Mesendoderm (in vitro differentiated cells): ENCODE measurements around the gene MBD3L4.

ENCODE experiments used
- DNase-seq: peaks from one replicate; pipeline ENCODE4 v3.0.0; 2013
- H2AK5ac ChIP-seq: 2 replicates; pipeline ENCODE4 v1.6.1; 2013; ENCODE audit warnings: low read length, inconsistent platforms
- H2BK120ac ChIP-seq: 2 replicates; pipeline ENCODE4 v1.6.1; 2013; ENCODE audit warnings: low read depth, mild to moderate bottlenecking, low read length, moderate library complexity, mixed read lengths
- H2BK15ac ChIP-seq: replicated peaks from 2 replicates; pipeline ENCODE4 v1.6.1; 2013; ENCODE audit warnings: low read depth, mild to moderate bottlenecking, moderate library complexity
- H2BK5ac ChIP-seq: 2 replicates; pipeline ENCODE4 v1.6.1; 2013; ENCODE audit warnings: low read length, inconsistent platforms
- H3K18ac ChIP-seq: 2 replicates; pipeline ENCODE4 v1.6.1; 2013; ENCODE audit warnings: mild to moderate bottlenecking, low read length, mixed read lengths
- H3K23ac ChIP-seq: one replicate; pipeline ENCODE4 v1.6.1; 2013; ENCODE audit warnings: low read length
- H3K27ac ChIP-seq: 2 replicates; pipeline ENCODE4 v1.5.1; 2013; ENCODE audit warnings: low read depth, mild to moderate bottlenecking, inconsistent platforms, low read length, moderate library complexity
- H3K27me3 ChIP-seq: 2 replicates; pipeline ENCODE4 v1.6.1; 2013; ENCODE audit warnings: low read length, control low read depth, mild to moderate bottlenecking, inconsistent platforms; ENCODE audit not compliant: insufficient read depth, poor library complexity
- H3K36me3 ChIP-seq: 2 replicates; pipeline ENCODE4 v1.6.1; 2013; ENCODE audit warnings: low read length, inconsistent platforms; ENCODE audit not compliant: control insufficient read depth, insufficient read depth
- H3K4ac ChIP-seq: one replicate; pipeline ENCODE4 v1.6.1; 2013; ENCODE audit warnings: low read depth, mild to moderate bottlenecking, low read length, moderate library complexity
- H3K4me1 ChIP-seq: 2 replicates; pipeline ENCODE4 v1.6.1; 2013; ENCODE audit warnings: low read depth, low read length, inconsistent platforms; ENCODE audit not compliant: control insufficient read depth
- H3K4me2 ChIP-seq: 2 replicates; pipeline ENCODE4 v1.6.1; 2013; ENCODE audit warnings: low read length
- H3K4me3 ChIP-seq: 2 replicates; pipeline ENCODE4 v1.5.1; 2013; ENCODE audit warnings: mild to moderate bottlenecking, low read length
- H3K56ac ChIP-seq: one replicate; pipeline ENCODE4 v1.6.1; 2013; ENCODE audit warnings: low read length
- H3K79me1 ChIP-seq: 2 replicates; pipeline ENCODE4 v1.6.1; 2013; ENCODE audit warnings: low read length, inconsistent platforms
- H3K79me2 ChIP-seq: 2 replicates; pipeline ENCODE4 v1.6.1; 2013; ENCODE audit warnings: mild to moderate bottlenecking, low read length; ENCODE audit not compliant: control insufficient read depth, insufficient read depth
- H3K9ac ChIP-seq: 2 replicates; pipeline ENCODE4 v1.6.1; 2013; ENCODE audit warnings: low read length, inconsistent platforms
- H4K5ac ChIP-seq: one replicate; pipeline ENCODE4 v1.6.1; 2013; ENCODE audit warnings: low read length
- H4K8ac ChIP-seq: one replicate; pipeline ENCODE4 v1.6.1; 2013; ENCODE audit warnings: low read depth, mild to moderate bottlenecking, control low read depth, low read length, moderate library complexity
- WGBS: extraction: QIAGEN DNeasy Blood & Tissue Kit; methylation state at CpG from one replicate; pipeline ENCODE4 v1.1.7; 2013; ENCODE audit warnings: low lambda C conversion rate, missing lambda C conversion rate; ENCODE audit not compliant: insufficient coverage; ENCODE audit errors: extremely low coverage; 5-methylcytosine and 5-hydroxymethylcytosine counted together

The MBD3L4 gene

DNA sequence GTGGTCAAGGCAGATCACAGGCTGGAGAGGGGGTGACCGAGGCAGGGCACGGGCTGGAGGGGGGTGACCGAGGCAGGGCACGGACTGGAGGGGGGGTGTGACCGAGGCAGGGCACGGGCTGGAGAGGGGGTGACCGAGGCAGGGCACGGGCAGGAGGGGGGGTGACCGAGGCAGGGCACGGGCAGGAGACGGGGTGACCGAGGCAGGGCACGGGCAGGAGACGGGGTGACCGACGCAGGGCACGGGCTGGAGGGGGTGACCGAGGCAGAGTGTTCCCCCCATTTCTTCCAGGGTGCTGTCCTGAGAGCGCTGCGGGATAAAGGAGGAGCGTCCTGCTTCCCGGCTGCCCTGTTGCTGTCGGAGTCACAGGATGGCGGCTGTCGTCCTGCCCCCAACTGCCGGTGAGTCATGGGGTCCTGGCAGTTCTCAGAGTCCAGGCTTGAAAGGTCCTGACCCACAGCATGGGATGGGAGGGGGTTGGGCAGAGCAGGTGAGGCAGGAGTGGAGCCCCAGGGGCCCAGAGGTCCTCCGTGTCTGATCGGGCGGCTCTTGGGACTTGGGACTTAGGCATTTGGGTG is 34.8 kb upstream of the MBD3L4 start:
- H3K4me3 ChIP-seq = no peak overlapping the region
- DNase-seq = no peak
- no peak overlapping the region for H3K9ac ChIP-seq
- H3K79me2 ChIP-seq = peaks cover 1% of the 10 kb centered on the region
- no peaks in the 10 kb centered on the region for H3K4me1 ChIP-seq
- H4K8ac ChIP-seq = no peak overlapping the region
- H3K79me1 ChIP-seq = peaks cover 1% of the 10 kb centered on the region
- no peak overlapping the region for H3K4ac ChIP-seq
- H3K23ac ChIP-seq = no peak overlapping the region
- H3K4me2 ChIP-seq = no peak overlapping the region
- H3K18ac ChIP-seq = no peak overlapping the region
- no peak overlapping the region for H4K5ac ChIP-seq
- H3K27ac ChIP-seq = no peak overlapping the region
- WGBS = no CpG with 5 or more reads among the region's 29 CpGs
- H3K56ac ChIP-seq = no peak overlapping the region
- H2AK5ac ChIP-seq = no peak overlapping the region
- H2BK15ac ChIP-seq = no peak overlapping the region
- peaks cover 15% of the 10 kb centered on the region for H3K36me3 ChIP-seq
- no peak overlapping the region for H2BK120ac ChIP-seq
- H3K27me3 ChIP-seq = no peaks in the 10 kb centered on the region
- no peak overlapping the region for H2BK5ac ChIP-seq

DNA sequence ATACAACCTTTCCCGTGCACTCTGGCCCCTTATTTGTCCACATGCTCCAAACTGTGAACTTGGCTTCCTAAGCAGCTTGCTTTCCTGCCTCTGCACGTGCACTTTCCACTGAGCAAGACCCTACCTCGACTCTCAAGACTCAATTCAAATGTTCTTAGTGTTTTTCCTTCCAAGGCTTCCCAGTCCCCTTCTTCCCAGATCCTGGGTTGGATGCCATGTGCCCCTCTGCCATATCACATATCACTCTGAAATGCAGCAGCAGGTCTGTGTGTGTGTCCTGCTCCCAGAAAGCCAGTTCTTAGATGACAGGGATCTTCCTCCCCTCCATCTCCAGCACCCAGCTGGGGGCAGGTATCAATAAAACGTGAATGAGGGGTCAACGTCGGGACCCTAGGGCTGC is 32.6 kb upstream of the MBD3L4 start:
- Histone ChIP-seq H3K27me3 (no peaks in the 10 kb centered on the region), H4K8ac (no peak overlapping the region), H3K79me2 (peaks cover 1% of the 10 kb centered on the region), H2AK5ac (no peak overlapping the region), H2BK5ac (no peak overlapping the region), H2BK15ac (no peak overlapping the region), H3K18ac (no peak overlapping the region), H3K23ac (no peak overlapping the region), H3K4me1 (no peaks in the 10 kb centered on the region), H3K27ac (no peak overlapping the region), H4K5ac (no peak overlapping the region), H3K4me3 (no peak overlapping the region), H2BK120ac (no peak overlapping the region), H3K9ac (no peak overlapping the region), H3K36me3 (peaks cover 12% of the 10 kb centered on the region), H3K4ac (no peak overlapping the region), H3K4me2 (no peak overlapping the region), H3K56ac (no peak overlapping the region), H3K79me1 (peaks cover 1% of the 10 kb centered on the region)
- no CpG with 5 or more reads among the region's 6 CpGs for WGBS
- DNase-seq = no peak

DNA sequence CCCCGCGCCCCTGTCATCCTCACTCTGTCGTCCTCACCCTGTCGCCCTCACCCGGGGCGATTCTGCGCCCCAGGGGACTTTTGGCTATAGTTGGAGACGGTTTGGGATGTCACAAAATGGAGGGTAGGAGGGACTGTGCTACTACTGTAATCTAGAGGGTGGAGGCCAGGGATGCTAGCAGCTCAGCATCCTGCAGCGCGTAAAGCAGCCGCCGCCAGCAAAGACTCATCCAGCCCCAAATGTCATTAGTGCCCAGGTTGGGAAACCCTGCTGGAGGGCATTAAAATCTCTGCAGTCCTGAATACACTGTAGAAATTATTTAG is 29.9 kb upstream of the MBD3L4 start:
- H3K4me2 ChIP-seq = peak overlapping the region; percentile 27
- no CpG with 5 or more reads among the region's 12 CpGs for WGBS
- H3K36me3 ChIP-seq = peaks cover 2% of the 10 kb centered on the region
- H3K79me2 ChIP-seq = peaks cover 1% of the 10 kb centered on the region
- no peak overlapping the region for H3K27ac ChIP-seq
- H2AK5ac ChIP-seq = no peak overlapping the region
- DNase-seq = no peak
- no peak overlapping the region for H3K23ac ChIP-seq
- no peak overlapping the region for H2BK5ac ChIP-seq
- no peak overlapping the region for H4K5ac ChIP-seq
- H3K79me1 ChIP-seq = peaks cover 1% of the 10 kb centered on the region
- H3K4me3 ChIP-seq = peak overlapping the region; percentile 97
- no peaks in the 10 kb centered on the region for H3K27me3 ChIP-seq
- no peak overlapping the region for H3K4ac ChIP-seq
- peak overlapping the region; percentile 89 for H3K56ac ChIP-seq
- H4K8ac ChIP-seq = no peak overlapping the region
- peak overlapping the region; percentile 82 for H3K9ac ChIP-seq
- H3K18ac ChIP-seq = peak overlapping the region; percentile 20
- H3K4me1 ChIP-seq = no peaks in the 10 kb centered on the region
- no peak overlapping the region for H2BK120ac ChIP-seq
- no peak overlapping the region for H2BK15ac ChIP-seq

DNA sequence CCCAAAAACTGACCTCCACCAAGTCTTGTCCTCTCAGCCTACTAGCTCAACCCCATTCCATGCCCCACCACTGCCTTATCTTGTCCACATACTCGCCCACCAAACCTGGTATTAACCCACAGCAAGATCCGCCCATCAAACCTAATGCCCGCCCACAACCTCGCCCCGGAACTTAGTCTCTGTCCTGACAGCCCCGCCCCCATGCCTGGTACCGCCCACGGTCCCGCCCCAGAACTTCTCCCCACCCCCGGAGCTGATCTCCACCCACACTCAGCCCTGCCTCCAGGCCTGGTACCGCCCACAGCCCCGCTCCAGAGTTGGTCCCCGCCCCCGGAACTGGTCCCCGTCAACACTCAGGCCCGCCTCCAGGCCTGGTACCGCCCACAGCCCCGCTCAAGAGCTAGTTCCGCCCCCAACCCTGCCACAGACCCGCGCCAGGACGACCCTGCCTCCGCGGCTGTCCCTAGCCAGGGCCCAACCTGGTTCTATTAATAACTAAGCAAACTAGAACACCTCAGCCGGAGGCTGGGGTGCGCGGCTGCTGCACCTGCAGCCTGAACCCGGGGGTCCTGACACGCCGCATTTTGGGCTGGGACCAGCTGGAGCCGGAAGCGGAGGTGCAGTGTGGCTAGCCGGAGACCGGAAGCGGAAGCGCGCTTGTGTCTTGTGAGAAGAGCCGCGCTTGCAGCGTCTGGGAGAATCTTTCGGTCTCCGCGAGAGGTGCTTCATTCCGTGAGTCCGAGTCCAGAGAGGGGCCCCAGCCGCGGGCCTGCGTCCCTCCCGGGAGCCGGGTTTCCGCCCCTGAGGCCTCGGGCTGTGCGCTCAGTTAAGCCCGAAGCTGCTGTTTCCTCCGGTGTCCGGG is 29.3 kb upstream of the MBD3L4 start, which contains the start of gene ZNF557:
Gene ZNF557 (plus strand): TSS at position 662 of the 862 bp plus-strand sequence. CDS start 5,372 bp downstream, outside the sequence.
- Histone ChIP-seq H3K27me3 (no peaks in the 10 kb centered on the region), H3K4me1 (no peaks in the 10 kb centered on the region), H3K79me2 (peaks cover 1% of the 10 kb centered on the region), H3K4me3 (peak within 1 kb of the TSS; percentile 97), H3K4ac (peak within 1 kb of the TSS; percentile 88), H3K23ac (no peak within 1 kb of the TSS), H3K9ac (peak within 1 kb of the TSS; percentile 82), H2BK5ac (peak within 1 kb of the TSS; percentile 63), H4K5ac (no peak within 1 kb of the TSS), H3K56ac (peak within 1 kb of the TSS; percentile 89), H2BK15ac (no peak within 1 kb of the TSS), H3K27ac (no peak within 1 kb of the TSS), H3K18ac (peak within 1 kb of the TSS; percentile 95), H3K4me2 (peak within 1 kb of the TSS; percentile 46), H4K8ac (no peak within 1 kb of the TSS), H3K79me1 (peaks cover 1% of the 10 kb centered on the region), H2AK5ac (no peak within 1 kb of the TSS), H2BK120ac (peak within 1 kb of the TSS; percentile 40), H3K36me3 (peaks cover 2% of the 10 kb centered on the region)
- no CpG with 5 or more reads among the region's 56 CpGs for WGBS
- peak; percentile 98 for DNase-seq

DNA sequence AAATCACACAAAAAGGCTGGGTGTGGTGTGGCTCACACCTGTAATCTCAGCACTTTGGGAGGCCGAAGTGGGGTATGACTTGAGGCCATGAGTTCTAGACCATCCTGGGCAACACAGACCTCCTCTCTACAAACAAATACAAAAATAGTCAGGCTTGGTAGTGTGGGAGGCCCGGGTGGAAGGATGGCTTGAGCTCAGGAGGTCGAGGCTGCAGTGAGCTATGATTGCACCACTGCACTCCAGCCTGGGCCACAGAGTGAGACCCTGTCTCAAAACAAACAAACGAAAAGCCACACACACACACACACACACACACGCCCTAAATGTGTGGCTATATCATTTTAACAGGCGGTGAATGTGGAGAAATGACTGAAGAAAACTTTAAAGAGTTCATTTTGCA is 28.6 kb upstream of the MBD3L4 start:
- Histone ChIP-seq H3K18ac (no peak overlapping the region), H4K5ac (no peak overlapping the region), H2AK5ac (no peak overlapping the region), H3K4me2 (no peak overlapping the region), H3K36me3 (peaks cover 2% of the 10 kb centered on the region), H3K79me1 (peaks cover 1% of the 10 kb centered on the region), H3K4ac (no peak overlapping the region), H3K27ac (no peak overlapping the region), H3K56ac (no peak overlapping the region), H4K8ac (no peak overlapping the region), H3K79me2 (peaks cover 1% of the 10 kb centered on the region), H2BK15ac (no peak overlapping the region), H3K9ac (no peak overlapping the region), H3K27me3 (no peaks in the 10 kb centered on the region), H2BK5ac (no peak overlapping the region), H3K4me3 (no peak overlapping the region), H3K4me1 (no peaks in the 10 kb centered on the region), H2BK120ac (no peak overlapping the region), H3K23ac (no peak overlapping the region)
- DNase-seq = no peak
- no CpG with 5 or more reads among the region's 6 CpGs for WGBS
